ENCODE results near the gene MAML2. TPM values are rescaled to one million over a fixed set of nuclear protein-coding genes. Genes with fewer than 3 reads are reported as not detected.

Gene MAML2
- total and polyA plus RNA-seq, 8 donors, result 1.3 to 22.8 (median 12.1) TPM

GRCh38 chr11:96084610-96085318, 258.2 kb downstream of the MAML2 start:
- Histone ChIP-seq H3K27me3 (no peaks in the 10 kb centered on the region), H3K36me3 (no peaks in the 10 kb centered on the region), H3K4me3 (no peak overlapping the region), H3K27ac (no peak overlapping the region), H3K4me1 (no peaks in the 10 kb centered on the region), H3K9me3 (no peaks in the 10 kb centered on the region)
- DNase-seq, result no peak
- TF ChIP-seq POLR2A (IDR thresholded peaks at IDR 0.05), result no peak
- 39 to 72% (median 60%) methylated on average over 6 of the region's 6 CpGs for WGBS, 5 donors
- intact Hi-C loops (cut with DNase I; ENCODE audit: low total_unique reads), result no loop called here

GRCh38 chr11:96082936-96083335, 260.1 kb downstream of the MAML2 start:
- no peaks in the 10 kb centered on the region for H3K4me1 ChIP-seq
- H3K9me3 ChIP-seq, result no peaks in the 10 kb centered on the region
- H3K4me3 ChIP-seq, result no peak overlapping the region
- H3K27me3 ChIP-seq, result no peaks in the 10 kb centered on the region
- H3K36me3 ChIP-seq, result no peaks in the 10 kb centered on the region
- WGBS, 5 donors, result 83 to 97% (median 94%) methylated on average over 2 of the region's 2 CpGs
- DNase-seq, result no peak
- TF ChIP-seq, protein P1, sequence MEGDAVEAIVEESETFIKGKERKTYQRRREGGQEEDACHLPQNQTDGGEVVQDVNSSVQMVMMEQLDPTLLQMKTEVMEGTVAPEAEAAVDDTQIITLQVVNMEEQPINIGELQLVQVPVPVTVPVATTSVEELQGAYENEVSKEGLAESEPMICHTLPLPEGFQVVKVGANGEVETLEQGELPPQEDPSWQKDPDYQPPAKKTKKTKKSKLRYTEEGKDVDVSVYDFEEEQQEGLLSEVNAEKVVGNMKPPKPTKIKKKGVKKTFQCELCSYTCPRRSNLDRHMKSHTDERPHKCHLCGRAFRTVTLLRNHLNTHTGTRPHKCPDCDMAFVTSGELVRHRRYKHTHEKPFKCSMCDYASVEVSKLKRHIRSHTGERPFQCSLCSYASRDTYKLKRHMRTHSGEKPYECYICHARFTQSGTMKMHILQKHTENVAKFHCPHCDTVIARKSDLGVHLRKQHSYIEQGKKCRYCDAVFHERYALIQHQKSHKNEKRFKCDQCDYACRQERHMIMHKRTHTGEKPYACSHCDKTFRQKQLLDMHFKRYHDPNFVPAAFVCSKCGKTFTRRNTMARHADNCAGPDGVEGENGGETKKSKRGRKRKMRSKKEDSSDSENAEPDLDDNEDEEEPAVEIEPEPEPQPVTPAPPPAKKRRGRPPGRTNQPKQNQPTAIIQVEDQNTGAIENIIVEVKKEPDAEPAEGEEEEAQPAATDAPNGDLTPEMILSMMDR (IDR thresholded peaks at IDR 0.05), result no peak
- TF ChIP-seq POLR2A (IDR thresholded peaks at IDR 0.05), result no peak
- H3K27ac ChIP-seq, result no peak overlapping the region
- intact Hi-C loops (cut with DNase I; ENCODE audit: low total_unique reads), result no loop called here

- no peak for DNase-seq
- intact Hi-C loops (cut with DNase I; ENCODE audit: low total_unique reads), result no loop called here
- Histone ChIP-seq H3K27ac (no peak overlapping the region), H3K36me3 (no peaks in the 10 kb centered on the region), H3K27me3 (no peaks in the 10 kb centered on the region), H3K4me1 (no peaks in the 10 kb centered on the region), H3K4me3 (no peak overlapping the region), H3K9me3 (no peaks in the 10 kb centered on the region)
- WGBS, 5 donors, result 75 to 82% (median 79%) methylated on average over 11 of the region's 11 CpGs
- TF ChIP-seq, protein P1 (IDR thresholded peaks at IDR 0.05), result no peak
- TF ChIP-seq POLR2A (IDR thresholded peaks at IDR 0.05) (no peak), EP300 (IDR thresholded peaks at IDR 0.05) (no peak), POLR2AphosphoS5 (IDR thresholded peaks at IDR 0.05) (no peak)
These were observed 260.7 kb downstream of the MAML2 start for GRCh38 chr11:96082002-96082899.

DNA sequence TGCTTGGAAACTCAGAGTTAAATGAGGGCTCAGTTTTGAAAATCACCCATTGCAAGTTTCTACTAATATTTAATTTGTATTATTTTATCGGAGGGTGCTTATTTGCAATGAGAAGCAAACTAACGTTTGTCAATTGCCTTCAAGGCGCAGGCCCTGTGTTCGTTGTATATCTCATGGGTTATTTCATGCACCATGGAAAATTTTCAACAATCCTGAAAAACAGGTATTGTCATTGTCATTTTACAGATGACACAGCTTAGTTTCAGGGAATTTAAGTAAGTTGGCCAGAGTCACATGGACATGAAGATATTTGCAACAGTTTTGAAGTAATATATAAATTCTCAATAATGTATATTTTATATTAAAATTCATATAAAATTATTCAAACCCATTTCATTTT, 261.4 kb downstream of the MAML2 start:
- no peaks in the 10 kb centered on the region for H3K36me3 ChIP-seq
- H3K4me1 ChIP-seq, result peaks cover 0 to 1% (median 0%) of the 10 kb centered on the region in 4 donors
- H3K9me3 ChIP-seq, result no peaks in the 10 kb centered on the region
- H3K27me3 ChIP-seq, result no peaks in the 10 kb centered on the region
- DNase-seq, result no peak
- no peak overlapping the region for H3K27ac ChIP-seq
- WGBS, 5 donors, result 54 to 87% (median 77%) methylated on average over 4 of the region's 4 CpGs
- no peak for TF ChIP-seq EP300 (IDR thresholded peaks at IDR 0.05)
- TF ChIP-seq, protein P1 (IDR thresholded peaks at IDR 0.05), result no peak
- no peak for TF ChIP-seq POLR2AphosphoS5 (IDR thresholded peaks at IDR 0.05)
- no peak for TF ChIP-seq POLR2A (IDR thresholded peaks at IDR 0.05)
- no peak overlapping the region for H3K4me3 ChIP-seq
- intact Hi-C loops (cut with DNase I; ENCODE audit: low total_unique reads), result no loop called here

Data from stomach (tissue), 9 donors.